NK-92 treated with Interleukin-12 subunit alpha and Interleukin-12 subunit beta, amount 100 ng/mL, for 24 hours (cell line): ENCODE results near the gene TNIK.
"Not testable (repeated sequence)": the region's sequence is repeated elsewhere in the genome, so short reads cannot be mapped to it uniquely, and the experiment has no call there.

Source experiments
- DNase-seq: peaks from one replicate; lab custom pipeline; 2025; lab: John Stamatoyannopoulos, UW

TNIK gene

DNA sequence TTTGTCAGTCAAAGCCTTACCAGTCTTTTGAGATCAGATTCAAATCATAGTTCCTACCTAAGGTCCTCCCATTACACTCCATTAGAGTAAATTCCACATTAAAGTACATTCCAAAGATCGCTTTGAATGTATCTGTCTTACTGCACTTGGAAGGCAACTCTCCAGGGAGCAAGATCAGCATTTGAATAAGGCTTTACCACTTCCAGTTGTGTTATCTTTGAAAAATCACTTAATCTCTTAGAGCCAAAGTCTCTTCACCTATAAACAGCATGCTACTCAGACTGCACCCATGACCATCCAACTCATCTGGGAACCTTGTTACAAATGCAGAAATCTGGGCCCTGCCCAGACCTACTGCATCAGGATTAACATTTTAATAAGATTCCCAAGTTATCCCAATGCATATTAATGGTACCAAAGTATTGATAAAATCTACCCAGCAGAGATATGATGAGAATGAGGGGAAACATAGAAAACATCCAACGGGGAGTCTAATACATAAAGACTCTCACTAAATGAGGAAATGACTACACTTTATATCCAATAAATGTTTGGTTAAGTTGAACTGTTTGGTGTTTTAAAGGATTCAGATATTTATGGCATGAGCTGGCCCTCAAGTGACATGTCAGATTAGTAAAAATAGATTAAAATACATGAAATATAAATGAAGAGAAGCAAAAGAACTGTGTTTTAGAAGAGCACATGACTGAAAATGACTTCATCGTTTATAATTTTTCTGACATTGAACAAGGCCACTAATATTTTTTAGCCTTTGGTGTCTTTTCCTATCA lies 75.9 kb downstream of the TNIK start:
- no peak for DNase-seq

DNA sequence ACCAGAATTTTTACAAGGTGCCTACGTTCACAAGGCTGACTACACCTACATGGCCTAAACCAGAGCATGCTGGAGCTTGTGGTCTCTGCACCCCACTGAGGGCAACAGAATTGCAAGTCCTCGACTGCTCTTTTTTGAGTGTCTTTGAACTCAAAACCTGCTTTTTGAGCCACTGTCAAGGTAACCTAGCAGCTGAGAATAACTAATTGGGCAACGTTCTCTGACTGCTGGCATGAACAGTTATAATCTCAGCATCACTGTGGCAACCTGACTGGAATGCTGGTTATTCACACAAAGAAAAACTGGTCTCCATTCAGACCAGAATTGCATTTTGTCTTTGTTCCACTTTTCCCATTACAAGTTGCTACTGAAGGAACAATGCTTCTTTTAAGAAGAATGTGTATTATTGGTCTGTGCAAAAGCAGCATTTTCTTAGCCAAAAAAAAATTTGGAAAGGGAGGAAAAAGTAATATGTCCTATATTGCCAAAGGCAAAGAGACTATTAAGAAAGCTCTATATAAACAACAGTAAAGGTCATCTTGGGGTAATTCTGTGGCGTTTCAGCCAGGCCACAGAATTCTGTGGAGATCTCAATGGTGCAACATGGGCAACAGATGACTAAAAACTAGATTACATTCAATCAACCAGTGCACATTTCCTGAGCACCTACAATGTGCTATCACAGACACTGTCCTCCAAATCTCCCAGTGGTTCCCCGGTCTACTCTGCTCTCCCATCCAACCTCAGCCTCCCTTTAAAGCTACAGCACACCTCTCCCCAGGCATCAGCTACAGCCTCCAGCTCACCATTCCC lies 76.8 kb downstream of the TNIK start:
- no peak for DNase-seq

DNA sequence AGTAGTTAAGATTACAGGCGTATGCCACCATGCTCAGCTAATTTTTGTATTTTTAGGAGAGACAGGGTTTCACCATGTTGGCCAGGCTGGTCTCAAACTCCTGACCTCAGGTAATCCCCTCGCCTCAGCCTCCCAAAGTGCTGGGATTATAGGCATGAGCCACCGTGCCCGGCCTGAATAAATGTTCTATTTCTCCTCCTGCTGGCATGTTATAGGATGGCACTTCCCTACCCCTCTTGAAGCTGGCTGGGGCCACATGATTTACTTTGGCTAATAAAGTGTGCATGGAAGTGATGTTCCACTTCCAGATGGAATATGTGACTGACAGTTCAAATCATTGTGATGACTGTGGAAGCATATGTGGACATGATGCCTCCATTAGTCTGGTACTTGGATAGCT lies 77.9 kb downstream of the TNIK start:
- not testable (repeated sequence) for DNase-seq

DNA sequence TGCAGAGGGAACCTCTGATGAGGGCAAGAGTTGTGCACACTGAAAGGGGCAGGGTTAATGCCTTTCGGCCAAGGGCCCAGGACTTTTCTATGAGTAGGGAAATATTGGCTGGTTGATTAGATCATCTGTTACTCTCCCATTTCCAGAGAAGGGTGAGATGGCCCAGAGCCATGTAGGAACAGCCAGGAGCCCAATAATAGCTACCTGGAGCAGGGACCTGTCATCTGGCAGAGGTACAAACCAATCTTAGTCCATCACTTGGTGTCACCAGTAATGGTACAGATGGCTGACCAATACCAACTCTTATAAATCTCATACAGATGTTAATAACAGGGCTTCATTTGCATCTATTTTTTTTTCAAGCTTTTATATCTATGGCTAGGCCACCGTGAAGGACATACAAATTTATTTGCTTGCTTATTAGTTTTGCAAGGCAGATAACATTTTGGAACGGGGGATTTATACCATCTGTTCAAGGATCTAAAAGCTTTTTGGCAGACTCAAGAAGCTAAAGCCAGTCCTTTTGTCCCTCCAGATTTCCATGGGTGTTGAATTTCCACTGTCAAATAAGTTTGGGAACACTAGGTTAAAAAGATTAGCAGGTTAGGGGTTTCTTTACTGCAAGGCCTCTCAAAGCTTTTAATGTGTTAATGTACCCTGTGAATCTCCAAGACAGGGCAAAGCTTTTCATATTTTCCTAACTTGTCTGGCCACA lies 79.3 kb downstream of the TNIK start:
- DNase-seq = no peak

DNA sequence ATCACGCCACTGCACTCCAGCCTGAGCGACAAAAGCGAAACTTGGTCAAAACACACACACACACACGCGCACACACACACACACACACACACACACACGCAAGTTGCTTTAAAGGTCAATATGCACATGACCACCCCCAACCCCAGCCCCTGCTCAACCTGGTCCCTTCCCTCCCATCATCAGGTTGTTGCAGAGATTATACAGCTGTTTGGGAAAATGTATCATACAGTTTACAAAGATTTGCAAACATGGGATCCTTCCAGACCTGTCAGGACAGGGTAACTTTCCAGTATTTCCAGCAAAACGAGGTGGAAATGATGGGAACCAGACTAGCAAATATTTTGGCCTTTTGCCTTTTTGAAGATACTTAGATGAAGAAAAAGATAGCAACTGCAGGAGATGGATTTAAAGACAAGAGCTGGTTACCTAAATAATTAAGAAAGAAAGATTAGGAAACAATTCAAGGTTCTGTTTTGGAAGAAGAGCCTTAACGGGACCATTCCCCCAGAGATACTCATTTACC lies 80.2 kb downstream of the TNIK start:
- DNase-seq = no peak

GRCh38 chr3:171379281-171379680 lies 80.9 kb downstream of the TNIK start:
- no peak for DNase-seq

DNA sequence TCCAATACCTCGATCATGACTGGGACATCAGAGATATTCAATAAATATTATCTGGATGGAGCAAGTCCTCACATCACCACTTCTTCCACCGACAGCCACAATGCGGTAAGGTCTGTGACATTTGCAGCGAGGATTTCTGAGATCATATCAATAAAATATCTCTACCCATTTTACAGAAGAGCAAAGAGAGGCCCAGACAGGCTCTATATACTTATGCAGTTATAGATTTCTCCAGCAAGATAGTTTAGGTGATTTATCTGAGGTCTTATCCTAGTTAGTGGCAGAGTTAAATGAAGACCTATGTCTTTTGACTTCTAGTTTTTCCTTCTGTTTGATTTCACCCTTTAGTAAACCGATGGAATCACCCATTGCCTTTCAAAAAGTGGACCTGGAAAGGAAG lies 81.6 kb downstream of the TNIK start:
- DNase-seq = no peak

GRCh38 chr3:171377859-171378258 lies 82.3 kb downstream of the TNIK start:
- no peak for DNase-seq

DNA sequence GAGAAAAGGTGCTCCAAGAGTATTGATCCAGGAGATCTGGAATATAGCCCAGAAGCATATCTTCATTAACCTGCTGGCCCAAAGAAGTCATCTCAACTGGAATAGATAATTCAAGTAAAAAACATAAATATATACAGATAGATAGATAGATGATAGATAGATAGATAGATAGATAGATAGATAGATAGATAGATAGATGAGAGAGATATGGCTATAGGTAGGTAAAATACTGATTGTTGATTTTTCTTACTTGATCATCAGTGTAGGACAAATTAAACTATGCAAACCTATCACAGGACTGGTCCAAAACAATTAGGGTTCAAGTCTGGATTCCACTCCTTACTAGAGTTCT lies 83.6 kb downstream of the TNIK start:
- DNase-seq = no peak

GRCh38 chr3:171375666-171376595 lies 84.3 kb downstream of the TNIK start:
- DNase-seq = no peak

DNA sequence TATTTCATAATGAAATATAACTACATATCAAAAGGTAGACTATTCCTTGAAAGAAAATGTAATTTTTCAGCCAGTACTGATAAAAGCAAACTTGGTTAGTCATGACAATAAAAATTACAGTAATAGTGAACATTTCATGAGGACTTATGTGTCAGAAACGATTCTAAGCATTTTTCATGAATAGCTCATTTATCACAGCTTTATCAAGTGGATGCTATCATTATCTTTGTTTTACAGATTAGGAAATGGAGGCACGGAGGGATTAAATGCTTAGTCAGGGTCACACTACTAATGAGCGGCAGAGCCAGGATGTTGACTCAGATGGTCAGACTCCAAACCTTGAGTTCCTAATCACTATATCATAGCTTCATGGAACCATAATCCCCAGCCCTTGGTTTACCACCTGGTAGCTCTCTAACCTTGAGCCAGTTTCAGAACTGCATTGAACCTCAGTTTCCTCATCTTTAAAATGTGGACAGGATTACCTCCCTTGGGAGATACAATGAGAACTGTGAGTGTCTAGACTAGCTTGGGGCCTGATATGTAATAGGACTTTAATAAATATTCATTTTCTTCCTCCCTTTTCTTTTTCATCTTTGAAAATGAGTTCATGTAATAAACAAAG lies 85.4 kb downstream of the TNIK start:
- DNase-seq = no peak

DNA sequence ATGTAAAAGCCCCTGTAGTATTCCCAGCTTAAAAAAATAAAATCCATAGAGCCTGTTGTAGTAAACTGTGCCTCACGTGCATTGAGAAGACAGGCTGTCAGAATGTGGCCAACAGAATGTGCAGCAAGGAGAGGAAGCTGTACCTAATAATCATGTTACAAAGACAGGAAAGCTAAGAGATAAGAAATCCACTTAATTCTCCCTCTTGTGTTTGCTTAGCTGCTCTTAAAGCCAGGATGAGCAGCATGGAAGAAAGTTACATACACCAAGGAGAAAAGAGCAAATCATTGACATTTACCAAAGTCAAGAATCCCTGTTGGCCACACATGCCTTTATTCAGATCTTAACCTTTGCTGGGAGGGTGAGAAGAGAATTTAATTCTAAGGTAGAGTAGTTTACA lies 85.9 kb downstream of the TNIK start:
- DNase-seq = no peak

- no peak for DNase-seq
Observed at GRCh38 chr3:171373711-171374110, 86.5 kb downstream of the TNIK start.

DNA sequence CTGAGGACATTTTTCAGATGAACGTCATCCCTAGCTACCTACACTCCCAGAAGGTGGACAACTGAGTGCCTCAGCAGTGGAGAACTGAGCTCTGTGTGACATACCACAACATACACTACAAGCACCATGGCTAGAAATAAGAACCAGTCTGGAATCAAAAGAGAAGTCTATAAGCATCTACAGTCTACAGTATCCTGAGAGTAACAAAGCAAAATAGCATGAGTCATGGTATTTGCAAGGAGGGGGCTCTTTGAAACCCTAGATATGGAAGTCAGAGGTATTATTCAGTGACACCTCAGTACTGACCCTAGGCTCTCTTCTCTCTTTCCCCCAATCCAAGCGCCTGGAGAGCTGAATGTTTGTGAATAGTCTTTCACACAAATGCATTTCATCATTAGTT lies 87.5 kb downstream of the TNIK start:
- DNase-seq = no peak

DNA sequence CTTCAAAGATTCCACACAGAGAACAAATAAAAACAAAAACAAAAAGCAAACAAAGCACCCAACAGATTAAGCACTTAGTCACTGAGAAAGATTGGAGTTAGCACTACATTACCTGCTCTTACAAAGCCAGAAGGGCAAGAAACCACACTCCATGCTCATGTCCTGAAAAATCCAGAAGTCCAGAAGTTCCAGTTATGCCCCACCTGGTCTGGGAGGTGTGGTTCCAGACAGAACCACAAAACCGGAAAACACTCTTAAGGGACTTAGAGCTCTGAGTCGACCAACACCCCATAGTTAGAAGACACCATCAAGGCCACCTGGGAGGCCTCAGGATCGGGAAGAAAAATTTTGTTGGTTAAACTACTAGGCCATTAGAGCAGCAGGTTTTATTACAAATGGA lies 88.9 kb downstream of the TNIK start:
- no peak for DNase-seq

GRCh38 chr3:171369156-171369555 lies 91.0 kb downstream of the TNIK start:
- DNase-seq = no peak

DNA sequence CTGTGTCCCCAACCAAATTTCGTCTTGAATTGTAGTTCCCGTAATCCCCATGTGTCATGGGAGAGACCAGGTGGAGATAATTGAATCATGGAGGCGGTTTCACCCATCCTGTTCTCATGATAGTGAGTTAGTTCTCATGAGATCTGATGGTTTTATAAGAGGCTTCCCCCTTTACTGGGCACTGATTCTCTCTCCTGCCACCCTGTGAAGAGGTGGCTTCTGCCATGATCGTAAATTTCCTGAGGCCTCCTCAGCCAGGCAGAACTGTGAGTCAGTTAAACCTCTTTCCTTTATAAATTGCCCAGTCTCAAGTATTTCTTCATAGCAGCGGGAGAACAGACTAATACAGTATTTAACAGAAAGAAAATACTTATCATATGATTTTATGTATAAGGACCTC lies 93.5 kb downstream of the TNIK start:
- DNase-seq = not testable (repeated sequence)

- no peak for DNase-seq
Observed at GRCh38 chr3:171366043-171366442, 94.2 kb downstream of the TNIK start.

GRCh38 chr3:171365489-171365888 lies 94.7 kb downstream of the TNIK start:
- no peak for DNase-seq

- no peak for DNase-seq
Observed at GRCh38 chr3:171364500-171364899, 95.7 kb downstream of the TNIK start.

- no peak for DNase-seq
Observed at GRCh38 chr3:171363202-171363601, 97.0 kb downstream of the TNIK start.
